MCF 10A (cell line): ENCODE measurements around the gene SETD3. TPM values are rescaled to one million over a fixed set of nuclear protein-coding genes. Genes with fewer than 3 reads are reported as not detected.

Experiments
- BruUV-seq: library from RNA; stranded (reverse); fragments of 400-500 nt; replicated peaks from 2 replicates; lab custom pipeline; 2021; lab: Mats Ljungman, UMichigan
- CTCF ChIA-PET: fragments of 300-600 bp; sonication (Branson Sonifier 250); formaldehyde crosslinking; extraction: SDS; loops from one replicate; lab custom pipeline; 2021; ENCODE audit warnings: antibody characterized with exemption, inconsistent platforms; lab: Yijun Ruan, JAX
- POLR2A ChIA-PET: fragments of 300-600, 350-650 bp; sonication (Branson Sonifier 250); formaldehyde crosslinking; extraction: SDS; loops from one replicate; lab custom pipeline; 2020; ENCODE audit warnings: antibody characterized with exemption, inconsistent platforms; lab: Yijun Ruan, JAX
- DNase-seq: peaks from one replicate; pipeline ENCODE4 v3.0.0-alpha.2; 2018; ENCODE audit not compliant: unreplicated experiment
- H3K27ac Mint-ChIP-seq: one replicate; pipeline ENCODE4 v1.8.0; 2022; ENCODE audit warnings: mild to moderate bottlenecking, low read depth, mixed read lengths; ENCODE audit not compliant: unreplicated experiment
- H3K27me3 Mint-ChIP-seq: one replicate; pipeline ENCODE4 v1.8.0; 2022; ENCODE audit warnings: mixed read lengths; ENCODE audit not compliant: insufficient read depth, unreplicated experiment
- H3K36me3 Mint-ChIP-seq: one replicate; pipeline ENCODE4 v1.8.0; 2022; ENCODE audit warnings: mild to moderate bottlenecking, moderate library complexity, mixed read lengths; ENCODE audit not compliant: insufficient read depth, unreplicated experiment
- H3K4me1 Mint-ChIP-seq: one replicate; pipeline ENCODE4 v1.8.0; 2022; ENCODE audit warnings: mixed read lengths; ENCODE audit not compliant: insufficient read depth, unreplicated experiment
- H3K4me3 Mint-ChIP-seq: one replicate; pipeline ENCODE4 v1.8.0; 2022; ENCODE audit warnings: mild to moderate bottlenecking, moderate library complexity, mixed read lengths; ENCODE audit not compliant: unreplicated experiment
- H3K9me3 Mint-ChIP-seq: one replicate; pipeline ENCODE4 v1.8.0; 2022; ENCODE audit warnings: mixed read lengths; ENCODE audit not compliant: unreplicated experiment
- intact Hi-C: fragments of 100-400 bp; cut with micrococcal nuclease; formaldehyde crosslinking; loops from 2 replicates; pipeline ENCODE4 v1.14.1; 2022
- total RNA-seq: library from RNA; stranded (reverse); gene quantifications from 2 replicates; pipeline ENCODE4 v1.2.3, GENCODE V29; 2022
- TF ChIP-seq, protein P1 (sequence below): fragments of 200-600 bp; IDR thresholded peaks from one replicate; pipeline ENCODE4 v1.8.0; 2022; ENCODE audit warnings: antibody characterized with exemption, mild to moderate bottlenecking; ENCODE audit not compliant: unreplicated experiment

SETD3 gene
- total RNA-seq, 1 experiment from 2014 or later: 50.6 TPM

GRCh38 chr14:99513946-99514551 lies 33.4 kb upstream of the SETD3 start:
- no peak overlapping the region for H3K27ac Mint-ChIP-seq
- CTCF ChIA-PET: interaction anchor here (0.9 kb wide), 1 partner anchor 116 kb away, joined by 3 read pairs; no protein-coding TSS in a partner anchor

GRCh38 chr14:99513183-99513694 lies 32.6 kb upstream of the SETD3 start:
- H3K36me3 Mint-ChIP-seq: peaks cover 27% of the 10 kb centered on the region

More at GRCh38 chr14:99513946-99514551, 33.4 kb upstream of the SETD3 start:
- Mint-ChIP-seq H3K4me1 (no peaks in the 10 kb centered on the region), H3K36me3 (peaks cover 24% of the 10 kb centered on the region), H3K27me3 (no peaks in the 10 kb centered on the region), H3K9me3 (no peaks in the 10 kb centered on the region), H3K4me3 (no peak overlapping the region)
- POLR2A ChIA-PET: no interaction called here
- no TSS peak for BruUV-seq
- intact Hi-C loops: no loop called here
- TF ChIP-seq, protein P1, sequence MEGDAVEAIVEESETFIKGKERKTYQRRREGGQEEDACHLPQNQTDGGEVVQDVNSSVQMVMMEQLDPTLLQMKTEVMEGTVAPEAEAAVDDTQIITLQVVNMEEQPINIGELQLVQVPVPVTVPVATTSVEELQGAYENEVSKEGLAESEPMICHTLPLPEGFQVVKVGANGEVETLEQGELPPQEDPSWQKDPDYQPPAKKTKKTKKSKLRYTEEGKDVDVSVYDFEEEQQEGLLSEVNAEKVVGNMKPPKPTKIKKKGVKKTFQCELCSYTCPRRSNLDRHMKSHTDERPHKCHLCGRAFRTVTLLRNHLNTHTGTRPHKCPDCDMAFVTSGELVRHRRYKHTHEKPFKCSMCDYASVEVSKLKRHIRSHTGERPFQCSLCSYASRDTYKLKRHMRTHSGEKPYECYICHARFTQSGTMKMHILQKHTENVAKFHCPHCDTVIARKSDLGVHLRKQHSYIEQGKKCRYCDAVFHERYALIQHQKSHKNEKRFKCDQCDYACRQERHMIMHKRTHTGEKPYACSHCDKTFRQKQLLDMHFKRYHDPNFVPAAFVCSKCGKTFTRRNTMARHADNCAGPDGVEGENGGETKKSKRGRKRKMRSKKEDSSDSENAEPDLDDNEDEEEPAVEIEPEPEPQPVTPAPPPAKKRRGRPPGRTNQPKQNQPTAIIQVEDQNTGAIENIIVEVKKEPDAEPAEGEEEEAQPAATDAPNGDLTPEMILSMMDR: no peak
- DNase-seq: no peak

DNA sequence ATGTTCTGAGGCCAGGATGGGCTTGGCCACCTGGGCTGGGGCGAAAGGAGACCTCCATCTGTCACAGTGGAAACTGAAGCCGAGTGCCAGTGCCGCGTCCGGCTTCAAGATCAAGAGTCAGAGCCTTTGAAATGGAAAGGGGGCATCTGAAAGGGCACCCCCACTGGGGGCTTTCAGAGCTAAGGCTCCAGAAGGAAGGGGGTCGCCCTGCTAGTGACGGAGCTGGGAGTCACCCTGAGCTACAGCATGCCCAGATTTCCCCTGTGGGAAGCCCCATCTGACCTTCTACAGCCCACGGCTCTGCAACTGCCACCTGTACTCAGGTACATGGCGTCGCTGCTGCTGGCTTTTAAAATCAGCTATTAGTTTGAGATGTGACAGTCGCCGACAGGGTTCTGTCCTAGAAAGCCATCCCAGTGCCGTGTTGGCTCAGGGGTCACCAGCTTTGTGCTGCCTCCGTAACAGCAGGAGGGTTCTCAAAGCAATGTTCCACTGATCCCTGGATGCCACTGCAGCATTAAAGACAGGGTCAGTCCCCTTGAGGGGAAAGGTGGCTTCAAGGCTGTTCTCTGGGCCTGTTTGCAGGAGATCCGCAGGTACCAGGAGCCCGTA lies 32.0 kb upstream of the SETD3 start:
- Mint-ChIP-seq H3K4me1 (no peaks in the 10 kb centered on the region), H3K4me3 (no peak overlapping the region), H3K27me3 (no peaks in the 10 kb centered on the region), H3K36me3 (peaks cover 31% of the 10 kb centered on the region), H3K9me3 (no peaks in the 10 kb centered on the region), H3K27ac (no peak overlapping the region)
- intact Hi-C loops: no loop called here
- DNase-seq: no peak
- ChIA-PET POLR2A (interaction anchor here (0.9 kb wide), 1 partner anchor 9 kb away, joined by 4 read pairs; no protein-coding TSS in a partner anchor), CTCF (interaction anchor here (0.6 to 2.1 kb wide), 3 partner anchors 29 to 691 kb away, joined by 4 to 9 read pairs (median 7); no protein-coding TSS in a partner anchor)
- BruUV-seq: no TSS peak
- TF ChIP-seq, protein P1: no peak

More at GRCh38 chr14:99513183-99513694, 32.6 kb upstream of the SETD3 start:
- no TSS peak for BruUV-seq
- no peak overlapping the region for H3K27ac Mint-ChIP-seq
- H3K4me1 Mint-ChIP-seq: no peaks in the 10 kb centered on the region
- POLR2A ChIA-PET: interaction anchor here (0.9 kb wide), 1 partner anchor 10 kb away, joined by 4 read pairs; no protein-coding TSS in a partner anchor
- intact Hi-C loops: no loop called here
- TF ChIP-seq, protein P1: no peak
- DNase-seq: no peak
- no peak overlapping the region for H3K4me3 Mint-ChIP-seq
- H3K9me3 Mint-ChIP-seq: no peaks in the 10 kb centered on the region
- H3K27me3 Mint-ChIP-seq: no peaks in the 10 kb centered on the region
- CTCF ChIA-PET: interaction anchor here (0.6 to 2.1 kb wide), 2 partner anchors 29 to 115 kb away, joined by 4 to 9 read pairs; no protein-coding TSS in a partner anchor

- no peak for DNase-seq
- TF ChIP-seq, protein P1: no peak
- no TSS peak for BruUV-seq
- ChIA-PET CTCF (interaction anchor here (0.6 to 2.1 kb wide), 5 partner anchors 99 to 692 kb away, joined by 3 to 9 read pairs (median 4); no protein-coding TSS in a partner anchor), POLR2A (interaction anchor here (0.6 to 0.9 kb wide), 2 partner anchors 8 to 354 kb away, joined by 3 to 4 read pairs; no protein-coding TSS in a partner anchor)
- H3K27ac Mint-ChIP-seq: no peak overlapping the region
- no peaks in the 10 kb centered on the region for H3K4me1 Mint-ChIP-seq
- peaks cover 37% of the 10 kb centered on the region for H3K36me3 Mint-ChIP-seq
- no peaks in the 10 kb centered on the region for H3K27me3 Mint-ChIP-seq
- no peaks in the 10 kb centered on the region for H3K9me3 Mint-ChIP-seq
- intact Hi-C loops: no loop called here
- H3K4me3 Mint-ChIP-seq: no peak overlapping the region
Observed at GRCh38 chr14:99512110-99512449, 31.4 kb upstream of the SETD3 start.
